Measurements from ENCODE around the gene RAMP2. TPM values are rescaled to one million over a fixed set of nuclear protein-coding genes. Genes with fewer than 3 reads are reported as not detected.

Gene RAMP2
- polyA plus RNA-seq, 3 donors: 80.9 to 101 (median 84.6) TPM

- no peak for DNase-seq (ENCODE audit: extremely low read depth in 1 of 11, low read depth in 9 of 11, low spot score in 4 of 11)
Measured at GRCh38 chr17:42806249-42806648, 45.2 kb downstream of the RAMP2 start.

- DNase-seq (ENCODE audit: extremely low read depth in 1 of 11, low read depth in 9 of 11, low spot score in 4 of 11): no peak
Measured at GRCh38 chr17:42809250-42809649, 48.2 kb downstream of the RAMP2 start.

Other genes with a start within 250 kb of the RAMP2 start
- gene NAGLU, start 225.0 kb upstream of the RAMP2 start, polyA plus RNA-seq (ENCODE audit: insufficient read length in 3 of 3): 10 to 100 TPM; 15.6 to 31.6 (median 26.4) TPM
- 1 to 10 TPM; 3.4 to 5.9 (median 5.0) TPM for gene HSD17B1, start 208.3 kb upstream of the RAMP2 start, polyA plus RNA-seq (ENCODE audit: insufficient read length in 3 of 3)
- 10 to 100 TPM; 59.8 to 66.8 (median 61.4) TPM for gene COASY, start 199.1 kb upstream of the RAMP2 start, polyA plus RNA-seq (ENCODE audit: insufficient read length in 3 of 3)
- 10 to 100 TPM; 33.2 to 36.1 (median 35.5) TPM for gene MLX, start 194.1 kb upstream of the RAMP2 start, polyA plus RNA-seq (ENCODE audit: insufficient read length in 3 of 3)
- gene PSMC3IP, start 183.5 kb upstream of the RAMP2 start, polyA plus RNA-seq (ENCODE audit: insufficient read length in 3 of 3): 10 to 100 TPM; 16.0 to 22.9 (median 18.4) TPM
- 10 to 100 TPM; 44.7 to 65.3 (median 46.9) TPM for gene RETREG3, start 151.9 kb upstream of the RAMP2 start, polyA plus RNA-seq (ENCODE audit: insufficient read length in 3 of 3)
- gene TUBG1, start 151.5 kb upstream of the RAMP2 start, polyA plus RNA-seq (ENCODE audit: insufficient read length in 3 of 3): 10 to 100 TPM; 49.6 to 66.9 (median 54.7) TPM
- gene TUBG2, start 101.9 kb upstream of the RAMP2 start, polyA plus RNA-seq (ENCODE audit: insufficient read length in 3 of 3): 10 to 100 TPM; 24.7 to 41.1 (median 25.7) TPM
- gene PLEKHH3, start 84.2 kb upstream of the RAMP2 start, polyA plus RNA-seq (ENCODE audit: insufficient read length in 3 of 3): 10 to 100 TPM; 14.4 to 18.9 (median 18.6) TPM
- gene CCR10, start 79.4 kb upstream of the RAMP2 start, polyA plus RNA-seq (ENCODE audit: insufficient read length in 3 of 3): 1 to 10 TPM; 1.6 to 2.4 (median 1.7) TPM
- gene CNTNAP1, start 78.7 kb upstream of the RAMP2 start, polyA plus RNA-seq (ENCODE audit: insufficient read length in 3 of 3): 1 to 10 TPM; 6.7 to 8.9 (median 8.7) TPM
- gene EZH1, start 16.2 kb upstream of the RAMP2 start, polyA plus RNA-seq (ENCODE audit: insufficient read length in 3 of 3): 10 to 100 TPM; 37.9 to 65.1 (median 41.3) TPM
- gene VPS25, start 12.2 kb downstream of the RAMP2 start, polyA plus RNA-seq (ENCODE audit: insufficient read length in 3 of 3): 10 to 100 TPM; 80.6 to 93.2 (median 86.2) TPM
- gene WNK4, start 19.4 kb downstream of the RAMP2 start, polyA plus RNA-seq (ENCODE audit: insufficient read length in 3 of 3): 10 to 100 TPM in 1 of 3 donors, 1 to 10 TPM in 2; 7.1 to 16.8 (median 7.8) TPM
- 100 to 1,000 TPM; 150 to 167 (median 159) TPM for gene COA3, start 37.5 kb downstream of the RAMP2 start, polyA plus RNA-seq (ENCODE audit: insufficient read length in 3 of 3)
- gene CNTD1, start 37.6 kb downstream of the RAMP2 start, polyA plus RNA-seq (ENCODE audit: insufficient read length in 3 of 3): 1 to 10 TPM; 1.4 to 3.4 (median 2.2) TPM
- gene BECN1, start 63.1 kb downstream of the RAMP2 start, polyA plus RNA-seq (ENCODE audit: insufficient read length in 3 of 3): 10 to 100 TPM; 70.2 to 76.5 (median 74.2) TPM
- 100 to 1,000 TPM in 2 of 3 donors, 10 to 100 TPM in 1; 96.0 to 115 (median 110) TPM for gene PSME3, start 72.2 kb downstream of the RAMP2 start, polyA plus RNA-seq (ENCODE audit: insufficient read length in 3 of 3)
- 1 to 10 TPM in 2 of 3 donors, under 1 TPM in 1; 0.92 to 1.5 (median 1.1) TPM for gene AOC2, start 83.4 kb downstream of the RAMP2 start, polyA plus RNA-seq (ENCODE audit: insufficient read length in 3 of 3)
- 1 to 10 TPM; 4.8 to 6.3 (median 5.3) TPM for gene AOC3, start 90.0 kb downstream of the RAMP2 start, polyA plus RNA-seq (ENCODE audit: insufficient read length in 3 of 3)
- gene G6PC1, start 139.6 kb downstream of the RAMP2 start, polyA plus RNA-seq (ENCODE audit: insufficient read length in 3 of 3): 1 to 10 TPM; 6.2 to 9.6 (median 9.5) TPM
- gene AARSD1, start 203.2 kb downstream of the RAMP2 start, polyA plus RNA-seq (ENCODE audit: insufficient read length in 3 of 3): 10 to 100 TPM; 57.3 to 76.0 (median 60.5) TPM
- gene PTGES3L, start 218.9 kb downstream of the RAMP2 start, polyA plus RNA-seq (ENCODE audit: insufficient read length in 3 of 3): 1 to 10 TPM; 1.8 to 3.2 (median 3.2) TPM
- gene RUNDC1, start 219.3 kb downstream of the RAMP2 start, polyA plus RNA-seq (ENCODE audit: insufficient read length in 3 of 3): 10 to 100 TPM; 16.8 to 18.1 (median 17.1) TPM
- 1,000 to 10,000 TPM; 1,334 to 1,508 (median 1,422) TPM for gene RPL27, start 237.2 kb downstream of the RAMP2 start, polyA plus RNA-seq (ENCODE audit: insufficient read length in 3 of 3)
- gene IFI35, start 245.6 kb downstream of the RAMP2 start, polyA plus RNA-seq (ENCODE audit: insufficient read length in 3 of 3): 10 to 100 TPM in 2 of 3 donors, 1 to 10 TPM in 1; 9.3 to 12.9 (median 11.0) TPM